Measurements from ENCODE around the gene EVI5. TPM values are rescaled to one million over a fixed set of nuclear protein-coding genes. Genes with fewer than 3 reads are reported as not detected.

Gene EVI5
- polyA plus RNA-seq, 1 donor from 2014 or later, result 8.5 TPM

- no peaks in the 10 kb centered on the region for H3K9me2 ChIP-seq (ENCODE audit: insufficient read depth, low read length)
- H3K79me2 ChIP-seq (replicated peaks; ENCODE audit: insufficient read depth, low read length), result no peaks in the 10 kb centered on the region
- H3K36me3 ChIP-seq (ENCODE audit: insufficient read depth, low read length), result no peaks in the 10 kb centered on the region
- no peak overlapping the region for H3K9ac ChIP-seq (ENCODE audit: low read length)
- no peaks in the 10 kb centered on the region for H3K9me3 ChIP-seq (ENCODE audit: low read length)
- H3K4me3 ChIP-seq (ENCODE audit: low read length), result no peak overlapping the region
- H3K27me3 ChIP-seq (ENCODE audit: insufficient read depth, low read depth, low read length), result no peaks in the 10 kb centered on the region
- H3K4me2 ChIP-seq (ENCODE audit: low read length), result no peak overlapping the region
- no peaks in the 10 kb centered on the region for H4K20me1 ChIP-seq (ENCODE audit: insufficient read depth)
- no peak overlapping the region for H2AFZ ChIP-seq (ENCODE audit: low read depth, low read length)
- no peaks in the 10 kb centered on the region for H3F3A ChIP-seq (ENCODE audit: insufficient read depth, low read length, poor library complexity, severe bottlenecking)
- TF ChIP-seq MXI1 (conservative IDR thresholded peaks at IDR 0.05; ENCODE audit: poor library complexity, severe bottlenecking) (no peak), REST (IDR thresholded peaks at IDR 0.05; ENCODE audit: borderline replicate concordance) (no peak), SMC3 (conservative IDR thresholded peaks at IDR 0.05; ENCODE audit: poor library complexity) (no peak), EP300 (conservative IDR thresholded peaks at IDR 0.05; ENCODE audit: poor library complexity, severe bottlenecking) (no peak), TAF1 (IDR thresholded peaks at IDR 0.05; ENCODE audit: low read depth) (no peak), POLR2AphosphoS5 (IDR thresholded peaks at IDR 0.05) (no peak), EZH2 (IDR thresholded peaks at IDR 0.05; ENCODE audit: borderline replicate concordance, insufficient read depth, low read length, poor library complexity, severe bottlenecking) (no peak), RAD21 (conservative IDR thresholded peaks at IDR 0.05) (no peak)
- TF ChIP-seq, protein P1, sequence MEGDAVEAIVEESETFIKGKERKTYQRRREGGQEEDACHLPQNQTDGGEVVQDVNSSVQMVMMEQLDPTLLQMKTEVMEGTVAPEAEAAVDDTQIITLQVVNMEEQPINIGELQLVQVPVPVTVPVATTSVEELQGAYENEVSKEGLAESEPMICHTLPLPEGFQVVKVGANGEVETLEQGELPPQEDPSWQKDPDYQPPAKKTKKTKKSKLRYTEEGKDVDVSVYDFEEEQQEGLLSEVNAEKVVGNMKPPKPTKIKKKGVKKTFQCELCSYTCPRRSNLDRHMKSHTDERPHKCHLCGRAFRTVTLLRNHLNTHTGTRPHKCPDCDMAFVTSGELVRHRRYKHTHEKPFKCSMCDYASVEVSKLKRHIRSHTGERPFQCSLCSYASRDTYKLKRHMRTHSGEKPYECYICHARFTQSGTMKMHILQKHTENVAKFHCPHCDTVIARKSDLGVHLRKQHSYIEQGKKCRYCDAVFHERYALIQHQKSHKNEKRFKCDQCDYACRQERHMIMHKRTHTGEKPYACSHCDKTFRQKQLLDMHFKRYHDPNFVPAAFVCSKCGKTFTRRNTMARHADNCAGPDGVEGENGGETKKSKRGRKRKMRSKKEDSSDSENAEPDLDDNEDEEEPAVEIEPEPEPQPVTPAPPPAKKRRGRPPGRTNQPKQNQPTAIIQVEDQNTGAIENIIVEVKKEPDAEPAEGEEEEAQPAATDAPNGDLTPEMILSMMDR (IDR thresholded peaks at IDR 0.05; ENCODE audit: poor library complexity, severe bottlenecking), result no peak
- H3K27ac ChIP-seq (ENCODE audit: low read length), result no peak overlapping the region
These were observed 280.5 kb downstream of the EVI5 start for GRCh38 chr1:92504291-92505014.

GRCh38 chr1:92503926-92504285 lies 281.0 kb downstream of the EVI5 start:
- H3K4me2 ChIP-seq (ENCODE audit: low read length), result no peak overlapping the region
- H3K9me3 ChIP-seq (ENCODE audit: low read length), result no peaks in the 10 kb centered on the region
- no peaks in the 10 kb centered on the region for H3K27me3 ChIP-seq (ENCODE audit: insufficient read depth, low read depth, low read length)
- H3K9me2 ChIP-seq (ENCODE audit: insufficient read depth, low read length), result no peaks in the 10 kb centered on the region
- H2AFZ ChIP-seq (ENCODE audit: low read depth, low read length), result no peak overlapping the region
- no peak overlapping the region for H3K9ac ChIP-seq (ENCODE audit: low read length)
- H3K4me3 ChIP-seq (ENCODE audit: low read length), result no peak overlapping the region
- no peaks in the 10 kb centered on the region for H4K20me1 ChIP-seq (ENCODE audit: insufficient read depth)
- no peaks in the 10 kb centered on the region for H3K36me3 ChIP-seq (ENCODE audit: insufficient read depth, low read length)
- no peak overlapping the region for H3K27ac ChIP-seq (ENCODE audit: low read length)
- no peaks in the 10 kb centered on the region for H3K79me2 ChIP-seq (replicated peaks; ENCODE audit: insufficient read depth, low read length)
- H3F3A ChIP-seq (ENCODE audit: insufficient read depth, low read length, poor library complexity, severe bottlenecking), result no peaks in the 10 kb centered on the region
- TF ChIP-seq TAF1 (IDR thresholded peaks at IDR 0.05; ENCODE audit: low read depth), result no peak
- no peak for TF ChIP-seq MXI1 (conservative IDR thresholded peaks at IDR 0.05; ENCODE audit: poor library complexity, severe bottlenecking)
- no peak for TF ChIP-seq SMC3 (conservative IDR thresholded peaks at IDR 0.05; ENCODE audit: poor library complexity)
- TF ChIP-seq POLR2AphosphoS5 (IDR thresholded peaks at IDR 0.05), result no peak
- no peak for TF ChIP-seq EP300 (conservative IDR thresholded peaks at IDR 0.05; ENCODE audit: poor library complexity, severe bottlenecking)
- TF ChIP-seq EZH2 (IDR thresholded peaks at IDR 0.05; ENCODE audit: borderline replicate concordance, insufficient read depth, low read length, poor library complexity, severe bottlenecking), result no peak
- TF ChIP-seq REST (IDR thresholded peaks at IDR 0.05; ENCODE audit: borderline replicate concordance), result no peak
